CD4-positive, alpha-beta T cell treated with Interferon gamma for 1 hour (primary cell): ENCODE results near the gene POU4F1.

Experiments used
- DNase-seq: peaks from one replicate; pipeline ENCODE4 v3.0.0-alpha.2; 2020

Gene POU4F1

GRCh38 chr13:78589206-78589605 is 14.1 kb downstream of the POU4F1 start:
- DNase-seq = no peak

- DNase-seq = no peak
Observed at GRCh38 chr13:78587395-78587794, 16.0 kb downstream of the POU4F1 start.

GRCh38 chr13:78586706-78587105 is 16.6 kb downstream of the POU4F1 start:
- DNase-seq = no peak

- no peak for DNase-seq
Observed at GRCh38 chr13:78576261-78576660, 27.1 kb downstream of the POU4F1 start.

GRCh38 chr13:78572459-78572858 is 30.9 kb downstream of the POU4F1 start:
- DNase-seq = no peak

- DNase-seq = no peak
Observed at GRCh38 chr13:78569029-78569428, 34.3 kb downstream of the POU4F1 start.

- no peak for DNase-seq
Observed at GRCh38 chr13:78566631-78567030, 36.7 kb downstream of the POU4F1 start.

GRCh38 chr13:78562237-78562889 is 41.0 kb downstream of the POU4F1 start:
- no peak for DNase-seq
